Measurements from ENCODE around the gene CAPZA3. TPM values are rescaled to one million over a fixed set of nuclear protein-coding genes. Genes with fewer than 3 reads are reported as not detected.
"Not testable (repeated sequence)": the region's sequence is repeated elsewhere in the genome, so short reads cannot be mapped to it uniquely, and the experiment has no call there.

CAPZA3 gene
- total RNA-seq (not detected), total RNA-seq (0 reads per million in 172 experiments)
- polyA plus RNA-seq (2013, experiment 1 of 2): not detected
- not detected for polyA plus RNA-seq (2013, experiment 2 of 2)

- intact Hi-C loops (cut with DNase I, micrococcal nuclease): no loop called here
- POLR2A ChIA-PET: no interaction called here
- H3K27ac ChIP-seq (ENCODE audit: low read depth in 1 of 2, low read length in 2 of 2): no peak within 1 kb of the TSS
- H3K4me3 ChIP-seq (ENCODE audit: low read length): no peak within 1 kb of the TSS
- Mint-ChIP-seq H3K27ac (no peak within 1 kb of the TSS), H3K36me3 (ENCODE audit: low read depth) (no peaks in the 10 kb centered on the region), H3K4me1 (ENCODE audit: low read depth) (no peaks in the 10 kb centered on the region), H3K4me3 (no peak within 1 kb of the TSS), H3K9me3 (peaks cover 7% of the 10 kb centered on the region), H3K27me3 (no peaks in the 10 kb centered on the region)
- no peak for DNase-seq
- H3K9me3 ChIP-seq (ENCODE audit: control insufficient read depth in 1 of 2, insufficient read depth in 1 of 2, low read length in 2 of 2): peaks cover 0 to 5% of the 10 kb centered on the region in 2 experiments
- no peak for TF ChIP-seq CTCF (IDR thresholded peaks at IDR 0.05)
- ATAC-seq (ENCODE audit: poor library complexity): no peak
- no peaks in the 10 kb centered on the region for H3K27me3 ChIP-seq (ENCODE audit: control insufficient read depth in 1 of 2, insufficient read depth in 2 of 2, low read length in 2 of 2)
- H3K36me3 ChIP-seq (ENCODE audit: insufficient read depth, low read length): no peaks in the 10 kb centered on the region
- CTCF ChIA-PET: no interaction called here
- no peaks in the 10 kb centered on the region for H3K4me1 ChIP-seq (ENCODE audit: insufficient read depth, low read length)
Measured at GRCh38 chr12:18737819-18738218, at the start of gene CAPZA3, which contains the start of gene PLCZ1. CAPZA3 (plus strand) TSS chr12:18738119; CDS start chr12:18738269, 150 bp downstream. PLCZ1 (minus strand) TSS chr12:18738012; CDS start chr12:18737371, 641 bp downstream.

- Mint-ChIP-seq H3K4me3 (no peak overlapping the region), H3K9me3 (peaks cover 9% of the 10 kb centered on the region), H3K4me1 (ENCODE audit: low read depth) (no peaks in the 10 kb centered on the region), H3K36me3 (ENCODE audit: low read depth) (no peaks in the 10 kb centered on the region), H3K27ac (no peak overlapping the region), H3K27me3 (no peaks in the 10 kb centered on the region)
- Histone ChIP-seq H3K27ac (ENCODE audit: low read depth in 1 of 2, low read length in 2 of 2) (no peak overlapping the region), H3K4me1 (ENCODE audit: insufficient read depth, low read length) (no peaks in the 10 kb centered on the region), H3K27me3 (ENCODE audit: control insufficient read depth in 1 of 2, insufficient read depth in 2 of 2, low read length in 2 of 2) (no peaks in the 10 kb centered on the region), H3K9me3 (ENCODE audit: control insufficient read depth in 1 of 2, insufficient read depth in 1 of 2, low read length in 2 of 2) (no peaks in the 10 kb centered on the region), H3K4me3 (ENCODE audit: low read length) (no peak overlapping the region), H3K36me3 (ENCODE audit: insufficient read depth, low read length) (no peaks in the 10 kb centered on the region)
- ATAC-seq (ENCODE audit: poor library complexity): no peak
- ChIA-PET POLR2A (no interaction called here), CTCF (no interaction called here)
- no peak for TF ChIP-seq CTCF (IDR thresholded peaks at IDR 0.05)
- intact Hi-C loops (cut with DNase I, micrococcal nuclease): no loop called here
- no peak for DNase-seq
Measured at GRCh38 chr12:18689771-18690170, 48.1 kb upstream of the CAPZA3 start.

- Histone ChIP-seq H3K9me3 (ENCODE audit: control insufficient read depth in 1 of 2, insufficient read depth in 1 of 2, low read length in 2 of 2) (no peaks in the 10 kb centered on the region), H3K36me3 (ENCODE audit: insufficient read depth, low read length) (no peaks in the 10 kb centered on the region), H3K4me1 (ENCODE audit: insufficient read depth, low read length) (no peaks in the 10 kb centered on the region), H3K27me3 (ENCODE audit: control insufficient read depth in 1 of 2, insufficient read depth in 2 of 2, low read length in 2 of 2) (no peaks in the 10 kb centered on the region), H3K4me3 (ENCODE audit: low read length) (no peak overlapping the region), H3K27ac (ENCODE audit: low read depth in 1 of 2, low read length in 2 of 2) (no peak overlapping the region)
- TF ChIP-seq CTCF (IDR thresholded peaks at IDR 0.05): no peak
- Mint-ChIP-seq H3K4me1 (ENCODE audit: low read depth) (no peaks in the 10 kb centered on the region), H3K36me3 (ENCODE audit: low read depth) (no peaks in the 10 kb centered on the region), H3K9me3 (peaks cover 9% of the 10 kb centered on the region), H3K4me3 (no peak overlapping the region), H3K27me3 (no peaks in the 10 kb centered on the region), H3K27ac (no peak overlapping the region)
- ChIA-PET CTCF (no interaction called here), POLR2A (no interaction called here)
- ATAC-seq (ENCODE audit: poor library complexity) (no peak), DNase-seq (no peak)
- intact Hi-C loops (cut with DNase I, micrococcal nuclease): no loop called here
Measured at GRCh38 chr12:18690653-18691052, 47.3 kb upstream of the CAPZA3 start.

- DNase-seq; H3K9me3 ChIP-seq (ENCODE audit: control insufficient read depth in 1 of 2, insufficient read depth in 1 of 2, low read length in 2 of 2); H3K27me3 ChIP-seq (ENCODE audit: control insufficient read depth in 1 of 2, insufficient read depth in 2 of 2, low read length in 2 of 2); H3K27ac Mint-ChIP-seq; CTCF ChIA-PET; H3K36me3 Mint-ChIP-seq (ENCODE audit: low read depth); POLR2A ChIA-PET; H3K4me3 ChIP-seq (ENCODE audit: low read length); H3K27me3 Mint-ChIP-seq; H3K36me3 ChIP-seq (ENCODE audit: insufficient read depth, low read length); H3K27ac ChIP-seq (ENCODE audit: low read depth in 1 of 2, low read length in 2 of 2); H3K4me3 Mint-ChIP-seq; H3K4me1 ChIP-seq (ENCODE audit: insufficient read depth, low read length); H3K4me1 Mint-ChIP-seq (ENCODE audit: low read depth); intact Hi-C loops (cut with DNase I, micrococcal nuclease); ATAC-seq (ENCODE audit: poor library complexity): not testable (repeated sequence)
- peaks cover 10% of the 10 kb centered on the region for H3K9me3 Mint-ChIP-seq
Measured at GRCh38 chr12:18693986-18694385, 43.9 kb upstream of the CAPZA3 start.
